GM12874 (cell line): ENCODE measurements around the gene PTPRM.

Experiments used
- TF ChIP-seq, protein P1 (sequence below): IDR thresholded peaks from 2 replicates; pipeline ENCODE4 v1.5.1; 2011; ENCODE audit warnings: low read depth, mild to moderate bottlenecking, control low read depth, low read length, moderate library complexity; ENCODE audit not compliant: insufficient read depth

Gene PTPRM

DNA sequence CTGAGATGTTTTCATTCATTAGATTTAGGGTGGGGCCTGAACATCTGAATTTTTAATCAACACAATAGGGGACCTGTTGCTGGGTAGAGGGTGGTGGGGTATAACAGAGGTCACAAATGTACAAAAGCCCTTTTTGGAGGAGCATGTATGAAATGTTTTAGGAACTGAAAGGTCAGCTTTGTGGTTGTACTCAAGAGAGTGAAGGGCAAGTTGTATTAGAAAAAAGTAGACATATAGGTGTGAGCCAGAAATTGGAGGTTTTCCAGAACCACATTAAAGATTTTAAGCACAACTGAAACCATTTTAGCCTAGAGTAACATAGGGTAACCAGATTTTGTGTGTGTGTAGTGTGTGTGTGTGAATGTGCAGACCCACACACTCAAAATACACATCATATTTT lies 62.3 kb downstream of the PTPRM start:
- TF ChIP-seq, protein P1, sequence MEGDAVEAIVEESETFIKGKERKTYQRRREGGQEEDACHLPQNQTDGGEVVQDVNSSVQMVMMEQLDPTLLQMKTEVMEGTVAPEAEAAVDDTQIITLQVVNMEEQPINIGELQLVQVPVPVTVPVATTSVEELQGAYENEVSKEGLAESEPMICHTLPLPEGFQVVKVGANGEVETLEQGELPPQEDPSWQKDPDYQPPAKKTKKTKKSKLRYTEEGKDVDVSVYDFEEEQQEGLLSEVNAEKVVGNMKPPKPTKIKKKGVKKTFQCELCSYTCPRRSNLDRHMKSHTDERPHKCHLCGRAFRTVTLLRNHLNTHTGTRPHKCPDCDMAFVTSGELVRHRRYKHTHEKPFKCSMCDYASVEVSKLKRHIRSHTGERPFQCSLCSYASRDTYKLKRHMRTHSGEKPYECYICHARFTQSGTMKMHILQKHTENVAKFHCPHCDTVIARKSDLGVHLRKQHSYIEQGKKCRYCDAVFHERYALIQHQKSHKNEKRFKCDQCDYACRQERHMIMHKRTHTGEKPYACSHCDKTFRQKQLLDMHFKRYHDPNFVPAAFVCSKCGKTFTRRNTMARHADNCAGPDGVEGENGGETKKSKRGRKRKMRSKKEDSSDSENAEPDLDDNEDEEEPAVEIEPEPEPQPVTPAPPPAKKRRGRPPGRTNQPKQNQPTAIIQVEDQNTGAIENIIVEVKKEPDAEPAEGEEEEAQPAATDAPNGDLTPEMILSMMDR = no peak

DNA sequence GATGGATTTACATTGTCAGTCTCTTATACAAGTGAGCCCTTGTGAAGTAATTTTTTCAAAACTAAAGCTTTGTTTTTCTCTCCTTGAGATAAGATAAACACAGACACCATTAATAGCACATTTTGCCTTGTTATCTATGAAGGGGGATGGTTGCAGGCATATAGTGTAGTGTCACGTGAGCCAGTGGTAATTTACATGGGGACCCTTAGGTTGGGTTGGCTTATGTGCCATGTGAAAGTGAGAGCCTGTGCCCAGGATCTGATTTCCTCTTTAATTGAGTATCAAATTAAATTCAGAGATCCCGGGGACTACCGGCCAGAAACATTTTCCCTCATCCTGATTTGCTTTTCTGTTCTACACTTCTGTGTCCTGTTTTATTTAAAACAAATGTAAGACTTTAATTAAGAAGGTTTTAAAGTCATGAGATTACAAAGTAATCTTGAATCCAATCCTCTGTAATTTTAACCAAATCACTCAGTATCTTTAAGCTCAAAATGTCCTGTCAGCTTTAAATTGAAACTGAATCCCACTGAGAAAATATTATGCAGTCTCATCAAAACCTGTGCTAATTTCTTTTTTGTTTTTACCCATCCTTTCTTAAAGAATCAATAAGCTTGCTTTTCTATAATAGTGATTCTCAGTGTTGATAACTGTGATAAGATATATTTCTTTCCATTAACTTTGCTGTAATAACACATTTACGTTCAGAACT lies 63.8 kb downstream of the PTPRM start:
- TF ChIP-seq, protein P1 = no peak

GRCh38 chr18:7632152-7633098 lies 65.3 kb downstream of the PTPRM start:
- TF ChIP-seq, protein P1 = no peak

DNA sequence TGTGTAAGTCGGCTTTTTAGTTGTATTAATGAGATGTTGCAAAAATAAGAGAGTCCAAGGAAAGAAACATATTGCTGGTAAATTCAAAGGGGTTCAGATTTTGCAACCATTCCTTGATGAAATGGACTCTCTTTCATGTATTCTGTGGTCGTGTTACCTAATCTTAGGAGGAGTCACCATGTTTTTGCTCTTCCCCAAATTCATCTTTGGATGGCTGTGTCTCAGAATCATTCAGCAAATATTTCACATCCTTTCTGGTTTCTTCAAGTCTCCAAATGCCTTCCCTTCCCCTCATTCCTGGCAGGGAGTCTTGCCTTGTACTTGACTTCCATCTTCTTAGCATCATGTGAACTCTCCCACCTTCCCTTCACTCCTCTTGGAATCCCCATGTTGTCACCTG lies 66.1 kb downstream of the PTPRM start:
- TF ChIP-seq, protein P1 = no peak

GRCh38 chr18:7635948-7636347 lies 68.8 kb downstream of the PTPRM start:
- TF ChIP-seq, protein P1 = no peak

GRCh38 chr18:7637269-7637668 lies 70.2 kb downstream of the PTPRM start:
- TF ChIP-seq, protein P1 = no peak

- TF ChIP-seq, protein P1 = no peak
Measured at GRCh38 chr18:7638321-7638720, 71.2 kb downstream of the PTPRM start.
